ENCODE data around the gene HCRTR1. TPM values are rescaled to one million over a fixed set of nuclear protein-coding genes. Genes with fewer than 3 reads are reported as not detected.
A peak's percentile ranks its signal among the peaks of the same experiment; 100 is the strongest.

Gene HCRTR1
- total and polyA plus RNA-seq, 2 of the 8 experiments (the other 6 are each of a cell fraction or from before 2014, with no cell fraction given), result 0.35 to 0.39 TPM

DNA sequence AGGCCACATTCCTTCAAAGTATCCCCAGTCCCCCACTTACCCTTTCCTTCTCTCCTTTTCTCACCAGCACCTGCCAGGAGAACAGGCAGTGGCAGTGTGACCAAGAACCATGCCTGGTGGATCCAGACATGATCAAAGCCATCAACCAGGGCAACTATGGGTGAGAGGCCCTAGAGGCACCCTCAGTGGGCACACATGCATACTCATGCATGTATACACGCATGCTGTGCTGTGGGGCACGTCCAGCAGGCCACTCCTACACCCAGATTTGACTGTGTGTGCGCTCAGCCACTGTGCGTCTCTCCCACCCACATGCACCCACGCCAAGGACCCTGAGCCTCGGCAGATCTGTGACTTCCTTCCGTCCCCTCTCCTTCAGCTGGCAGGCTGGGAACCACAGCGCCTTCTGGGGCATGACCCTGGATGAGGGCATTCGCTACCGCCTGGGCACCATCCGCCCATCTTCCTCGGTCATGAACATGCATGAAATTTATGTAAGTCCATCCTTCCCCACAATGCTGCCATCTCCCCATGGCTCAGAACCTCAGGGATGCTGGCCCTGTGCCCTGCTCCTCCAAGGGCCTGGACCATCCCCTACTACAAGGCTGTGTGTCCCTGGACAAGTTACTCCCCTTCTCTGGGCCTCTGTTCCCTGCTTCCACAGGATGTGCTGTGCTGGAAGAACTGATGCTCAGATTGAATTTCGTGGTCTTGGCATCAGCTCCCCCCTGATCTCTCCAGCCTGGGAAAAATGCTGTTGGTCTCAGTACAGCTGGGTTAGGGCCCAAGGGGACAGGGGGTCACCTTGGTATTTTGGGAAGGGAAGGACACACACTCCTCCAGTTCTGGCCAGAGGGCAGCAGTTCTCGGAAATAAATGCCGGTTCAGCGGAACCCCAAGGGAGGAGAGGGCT, 34.2 kb upstream of the HCRTR1 start:
- POLR2A ChIA-PET (ENCODE audit: partially characterized antibody), result no interaction called here
- TF ChIP-seq, protein P1, sequence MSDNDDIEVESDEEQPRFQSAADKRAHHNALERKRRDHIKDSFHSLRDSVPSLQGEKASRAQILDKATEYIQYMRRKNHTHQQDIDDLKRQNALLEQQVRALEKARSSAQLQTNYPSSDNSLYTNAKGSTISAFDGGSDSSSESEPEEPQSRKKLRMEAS (IDR thresholded peaks at IDR 0.05), result no peak
- TF ChIP-seq KDM1A (IDR thresholded peaks at IDR 0.05; ENCODE audit: borderline replicate concordance, low read length) (no peak), TCF12 (IDR thresholded peaks at IDR 0.05; ENCODE audit: low read depth, low read length) (no peak), KDM4A (IDR thresholded peaks at IDR 0.05; ENCODE audit: low read depth, low read length, severe bottlenecking) (no peak), TBP (IDR thresholded peaks at IDR 0.05; ENCODE audit: low read depth, low read length) (no peak), CTBP2 (IDR thresholded peaks at IDR 0.05; ENCODE audit: borderline replicate concordance, insufficient read depth, insufficient read length, low read length) (no peak), NANOG (IDR thresholded peaks at IDR 0.05; ENCODE audit: insufficient read depth, low read depth, low read length, poor library complexity, severe bottlenecking) (no peak), BRCA1 (IDR thresholded peaks at IDR 0.05; ENCODE audit: low read depth, low read length) (no peak), KDM5A (IDR thresholded peaks at IDR 0.05; ENCODE audit: low read length) (no peak), TAF1 (IDR thresholded peaks at IDR 0.05; ENCODE audit: low read depth, low read length) (no peak)

More for the DNA sequence above, 34.2 kb upstream of the HCRTR1 start:
- H3K14ac ChIP-seq (ENCODE audit: insufficient read length), result no peak overlapping the region
- no peaks in the 10 kb centered on the region for H3K36me3 ChIP-seq (ENCODE audit: control insufficient read depth in 2 of 4, insufficient read depth in 4 of 4, low read length in 3 of 4)
- H3K4me2 ChIP-seq (ENCODE audit: insufficient read depth in 1 of 2, low read depth in 2 of 2, low read length in 2 of 2), result no peak overlapping the region; a peak in 1 of 4 replicates
- 88% methylated on average over 15 of the region's 16 CpGs; no CpG with 5 or more reads in 1 of the 2 experiments for WGBS, 2 experiments (ENCODE audit: extremely low coverage in 1 of 2, insufficient coverage in 1 of 2, insufficient read length in 1 of 2, insufficient replicate concordance in 2 of 2, low coverage in 1 of 2, low lambda C conversion rate in 2 of 2, missing lambda C conversion rate in 1 of 2)
- peak overlapping the region; percentile 61; the same call in 1 of the 2 replicates for H2BK5ac ChIP-seq (ENCODE audit: low read depth, low read length)
- H2BK20ac ChIP-seq (ENCODE audit: low read length), result 0 out of 2 replicates have a peak overlapping the region, but pooled peaks have one; percentile 43
- H4K91ac ChIP-seq (replicated peaks; ENCODE audit: insufficient read length, low read length), result peak overlapping the region; percentile 44
- CTCF ChIA-PET (ENCODE audit: partially characterized antibody), result interaction anchor here (0.6 to 3.0 kb wide), 3 partner anchors 34 to 237 kb away, joined by 3 to 9 read pairs (median 4); no protein-coding TSS in a partner anchor
- no peak overlapping the region for H2AFZ ChIP-seq (ENCODE audit: low read length)
- FAIRE-seq (no peak), DNase-seq (ENCODE audit: low read depth in 1 of 2, low spot score in 2 of 2) (no peak)
- H3K23ac ChIP-seq (ENCODE audit: insufficient read length), result no peak overlapping the region
- H3K18ac ChIP-seq (ENCODE audit: extremely low read depth, low read length), result peak overlapping the region; percentile 38; the same call in 1 of the 2 replicates
- H3K27ac ChIP-seq (ENCODE audit: low read depth, low read length), result no peak overlapping the region
- H2BK15ac ChIP-seq (ENCODE audit: low read length), result peak overlapping the region; percentile 81; the same call in 1 of the 2 replicates
- H2BK120ac ChIP-seq (replicated peaks; ENCODE audit: low read depth, low read length), result peak overlapping the region; percentile 26
- H2BK12ac ChIP-seq (ENCODE audit: low read depth, low read length), result peak overlapping the region; percentile 87; the same call in 1 of the 2 replicates
- peak overlapping the region; percentile 8; the same call in 1 of the 2 replicates for H4K8ac ChIP-seq (ENCODE audit: extremely low read depth, insufficient read depth, low read length)
- H2AK5ac ChIP-seq (ENCODE audit: low read depth, low read length), result peak overlapping the region; percentile 82; the same call in 1 of the 2 replicates
- no peak overlapping the region for H3K4me3 ChIP-seq (ENCODE audit: extremely low read depth in 1 of 4, insufficient read depth in 2 of 4, low read depth in 3 of 4, low read length in 4 of 4)
- H3K4me1 ChIP-seq (replicated peaks in 1 of 4; ENCODE audit: control insufficient read depth in 3 of 4, insufficient read depth in 4 of 4, low read length in 3 of 4), result peaks cover 6 to 33% (median 21%) of the 10 kb centered on the region in 4 experiments
- no peak overlapping the region for H3K4ac ChIP-seq (replicated peaks; ENCODE audit: insufficient read length, low read depth, low read length)
- no peaks in the 10 kb centered on the region for H4K20me1 ChIP-seq (replicated peaks in 1 of 2; ENCODE audit: control insufficient read depth in 1 of 2, insufficient read depth in 2 of 2, low read length in 2 of 2)
- no peaks in the 10 kb centered on the region for H3K23me2 ChIP-seq (ENCODE audit: low read depth, low read length)
- H3K27me3 ChIP-seq (replicated peaks in 1 of 4; ENCODE audit: control insufficient read depth in 3 of 4, extremely low read depth in 1 of 4, insufficient read depth in 3 of 4, low read length in 3 of 4), result peaks cover 0 to 5% (median 2%) of the 10 kb centered on the region in 4 experiments; a peak in 3 of 7 replicates
- H3K9ac ChIP-seq (replicated peaks in 1 of 4; ENCODE audit: extremely low read depth in 1 of 4, low read depth in 3 of 4, low read length in 3 of 4), result no peak overlapping the region
- H3K79me2 ChIP-seq (ENCODE audit: control insufficient read depth in 1 of 2, insufficient read depth in 2 of 2, low read length in 2 of 2), result no peaks in the 10 kb centered on the region
- no peak overlapping the region for H3K56ac ChIP-seq (replicated peaks; ENCODE audit: insufficient read length, low read depth, low read length)
- H4K5ac ChIP-seq (ENCODE audit: insufficient read length, low read depth, low read length), result peak overlapping the region; percentile 35
- H3K9me3 ChIP-seq (ENCODE audit: insufficient read depth in 2 of 2, low read depth in 1 of 2, low read length in 1 of 2), result no peaks in the 10 kb centered on the region
- no peaks in the 10 kb centered on the region for H3K79me1 ChIP-seq (ENCODE audit: low read depth, low read length)
